ENCODE data around the gene FLCN.

DNA sequence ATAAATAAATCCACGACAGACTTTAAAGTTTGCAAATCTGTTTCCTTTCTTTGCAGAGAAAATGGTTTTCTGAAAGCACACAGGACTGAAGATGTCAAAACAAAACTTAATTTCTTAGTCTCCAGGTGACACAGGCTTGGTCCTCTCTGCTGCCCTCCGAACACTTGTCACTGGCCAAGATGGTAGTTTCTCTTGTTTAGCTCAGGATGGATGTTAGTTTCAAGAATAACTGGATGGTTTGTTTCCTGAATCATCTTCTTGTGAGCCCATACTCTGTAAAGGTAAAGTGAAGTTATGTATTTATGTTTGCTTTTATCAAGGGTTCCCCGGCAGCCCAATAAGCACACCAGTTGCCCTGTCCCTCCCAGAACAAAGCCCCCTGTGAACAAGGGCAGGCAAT lies 9.9 kb upstream of the FLCN start:
- TF ChIP-seq, protein P1, sequence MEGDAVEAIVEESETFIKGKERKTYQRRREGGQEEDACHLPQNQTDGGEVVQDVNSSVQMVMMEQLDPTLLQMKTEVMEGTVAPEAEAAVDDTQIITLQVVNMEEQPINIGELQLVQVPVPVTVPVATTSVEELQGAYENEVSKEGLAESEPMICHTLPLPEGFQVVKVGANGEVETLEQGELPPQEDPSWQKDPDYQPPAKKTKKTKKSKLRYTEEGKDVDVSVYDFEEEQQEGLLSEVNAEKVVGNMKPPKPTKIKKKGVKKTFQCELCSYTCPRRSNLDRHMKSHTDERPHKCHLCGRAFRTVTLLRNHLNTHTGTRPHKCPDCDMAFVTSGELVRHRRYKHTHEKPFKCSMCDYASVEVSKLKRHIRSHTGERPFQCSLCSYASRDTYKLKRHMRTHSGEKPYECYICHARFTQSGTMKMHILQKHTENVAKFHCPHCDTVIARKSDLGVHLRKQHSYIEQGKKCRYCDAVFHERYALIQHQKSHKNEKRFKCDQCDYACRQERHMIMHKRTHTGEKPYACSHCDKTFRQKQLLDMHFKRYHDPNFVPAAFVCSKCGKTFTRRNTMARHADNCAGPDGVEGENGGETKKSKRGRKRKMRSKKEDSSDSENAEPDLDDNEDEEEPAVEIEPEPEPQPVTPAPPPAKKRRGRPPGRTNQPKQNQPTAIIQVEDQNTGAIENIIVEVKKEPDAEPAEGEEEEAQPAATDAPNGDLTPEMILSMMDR (IDR thresholded peaks at IDR 0.05), result no peak
- TF ChIP-seq SIN3A (IDR thresholded peaks at IDR 0.05; ENCODE audit: borderline replicate concordance, insufficient read depth, low read depth, low read length) (no peak), POLR2AphosphoS5 (IDR thresholded peaks at IDR 0.05; ENCODE audit: low read depth, low read length) (no peak)

Data from Panc1 (cell line).